Measurements from ENCODE around the gene GPR6. TPM values are rescaled to one million over a fixed set of nuclear protein-coding genes. Genes with fewer than 3 reads are reported as not detected.

The GPR6 gene
- not detected for polyA plus RNA-seq

GRCh38 chr6:109978174-109979032 is at the start of gene GPR6:
GPR6 (plus strand) TSS chr6:109978311; CDS start chr6:109979113, 802 bp downstream.
- WGBS, 3 donors: 1 to 5% (median 3%) methylated on average over 45 to 50 of the region's 50 CpGs
- no peak within 1 kb of the TSS for H3K27ac ChIP-seq (ENCODE audit: low read depth, low read length)

- H3K27ac ChIP-seq (ENCODE audit: low read depth, low read length): no peak overlapping the region
- WGBS, 3 donors: 77 to 94% (median 86%) methylated on average over 8 of the region's 8 CpGs
Measured at GRCh38 chr6:109934293-109934692, 43.8 kb upstream of the GPR6 start.

GRCh38 chr6:109939654-109940053 is 38.5 kb upstream of the GPR6 start:
- no peak overlapping the region for H3K27ac ChIP-seq (ENCODE audit: low read depth, low read length)
- 83 to 96% (median 95%) methylated on average over 2 of the region's 2 CpGs for WGBS, 3 donors

- no peak overlapping the region for H3K27ac ChIP-seq (ENCODE audit: low read depth, low read length)
- WGBS, 3 donors: 48 to 79% (median 72%) methylated on average over 4 of the region's 4 CpGs
Measured at GRCh38 chr6:109944448-109944847, 33.7 kb upstream of the GPR6 start.

- H3K27ac ChIP-seq (ENCODE audit: low read depth, low read length): no peak overlapping the region
Measured at GRCh38 chr6:109945091-109945490, 33.0 kb upstream of the GPR6 start.

- 84 to 90% (median 88%) methylated on average over 4 of the region's 4 CpGs for WGBS, 3 donors
- H3K27ac ChIP-seq (ENCODE audit: low read depth, low read length): no peak overlapping the region
Measured at GRCh38 chr6:109946979-109947378, 31.1 kb upstream of the GPR6 start.

GRCh38 chr6:109949281-109950065 is 28.6 kb upstream of the GPR6 start:
- WGBS, 3 donors: 76 to 87% (median 86%) methylated on average over 19 of the region's 19 CpGs
- no peak overlapping the region for H3K27ac ChIP-seq (ENCODE audit: low read depth, low read length)

- 92 to 96% (median 95%) methylated on average over 2 of the region's 2 CpGs for WGBS, 3 donors
- no peak overlapping the region for H3K27ac ChIP-seq (ENCODE audit: low read depth, low read length)
Measured at GRCh38 chr6:109955491-109955890, 22.6 kb upstream of the GPR6 start.

GRCh38 chr6:109958626-109959025 is 19.5 kb upstream of the GPR6 start:
- WGBS, 3 donors: 87 to 95% (median 90%) methylated on average over 1 of the region's 1 CpG
- H3K27ac ChIP-seq (ENCODE audit: low read depth, low read length): no peak overlapping the region

GRCh38 chr6:109961611-109962041 is 16.5 kb upstream of the GPR6 start:
- WGBS, 3 donors: 63 to 79% (median 64%) methylated on average over 5 of the region's 5 CpGs
- no peak overlapping the region for H3K27ac ChIP-seq (ENCODE audit: low read depth, low read length)

GRCh38 chr6:109962271-109962670 is 15.8 kb upstream of the GPR6 start:
- no peak overlapping the region for H3K27ac ChIP-seq (ENCODE audit: low read depth, low read length)
- 87 to 90% (median 88%) methylated on average over 5 of the region's 5 CpGs for WGBS, 3 donors

- H3K27ac ChIP-seq (ENCODE audit: low read depth, low read length): no peak overlapping the region
- 86 to 95% (median 93%) methylated on average over 2 of the region's 2 CpGs for WGBS, 3 donors
Measured at GRCh38 chr6:109963598-109964170, 14.4 kb upstream of the GPR6 start.

GRCh38 chr6:109964949-109965348 is 13.2 kb upstream of the GPR6 start:
- H3K27ac ChIP-seq (ENCODE audit: low read depth, low read length): no peak overlapping the region
- 90 to 95% (median 90%) methylated on average over 2 of the region's 2 CpGs for WGBS, 3 donors

- no peak overlapping the region for H3K27ac ChIP-seq (ENCODE audit: low read depth, low read length)
- WGBS, 3 donors: 93 to 100% (median 96%) methylated on average over 1 of the region's 1 CpG
Measured at GRCh38 chr6:109966299-109966698, 11.8 kb upstream of the GPR6 start.

- WGBS, 3 donors: 11 to 15% (median 14%) methylated on average over 9 of the region's 9 CpGs
- no peak overlapping the region for H3K27ac ChIP-seq (ENCODE audit: low read depth, low read length)
Measured at GRCh38 chr6:109977791-109978173, 329 bp upstream of the GPR6 start.

- H3K27ac ChIP-seq (ENCODE audit: low read depth, low read length): no peak overlapping the region
- WGBS, 3 donors: 7 to 10% (median 7%) methylated on average over 81 of the region's 81 CpGs
Measured at GRCh38 chr6:109979033-109979921, 1.2 kb downstream of the GPR6 start.

GRCh38 chr6:109984410-109984809 is 6.3 kb downstream of the GPR6 start:
- WGBS, 3 donors: 89 to 96% (median 92%) methylated on average over 2 of the region's 2 CpGs
- H3K27ac ChIP-seq (ENCODE audit: low read depth, low read length): no peak overlapping the region

GRCh38 chr6:109987196-109987595 is 9.1 kb downstream of the GPR6 start:
- WGBS, 3 donors: 85 to 94% (median 86%) methylated on average over 1 of the region's 1 CpG

More at GRCh38 chr6:109987196-109987595, 9.1 kb downstream of the GPR6 start:
- no peak overlapping the region for H3K27ac ChIP-seq (ENCODE audit: low read depth, low read length)
